K562 (cell line): Measurements from ENCODE around the gene OVOL3.

Experiments used
- CTCF ChIP-seq, 3 experiments: IDR thresholded peaks in 2 of 3; conservative IDR thresholded peaks in 1 of 3; 2 replicates each; pipeline ENCODE4 v1.5.1; 2011 to 2012; ENCODE audit warnings: low read length in 3 of 3, mild to moderate bottlenecking in 3 of 3, control low read depth in 2 of 3, improper control_type of control experiment in 1 of 3, inconsistent platforms in 1 of 3, low read depth in 1 of 3, mixed read lengths in 1 of 3, moderate library complexity in 1 of 3; ENCODE audit not compliant: insufficient read depth in 2 of 3
- E2F5 ChIP-seq: sonication (generic); formaldehyde crosslinking; IDR thresholded peaks from 2 replicates; pipeline ENCODE4 v1.8.0; 2022; ENCODE audit warnings: mild to moderate bottlenecking, missing genetic modification reagents
- USF1 ChIP-seq: sonication (generic); formaldehyde crosslinking; IDR thresholded peaks from 2 replicates; pipeline ENCODE4 v1.9.0; 2022; ENCODE audit warnings: mild to moderate bottlenecking, missing genetic modification reagents
- ZNF12 ChIP-seq: sonication (generic); formaldehyde crosslinking; IDR thresholded peaks from 2 replicates; pipeline ENCODE4 v1.4.0; 2020; ENCODE audit warnings: mild to moderate bottlenecking, missing genetic modification reagents

GRCh38 chr19:36086326-36086725 lies 24.6 kb upstream of the OVOL3 start:
- no peak for TF ChIP-seq CTCF (IDR thresholded peaks at IDR 0.05 in 2 of 3, conservative IDR thresholded peaks at IDR 0.05 in 1 of 3; ENCODE audit: insufficient read depth in 2 of 3, low read depth in 1 of 3, low read length in 3 of 3)
- TF ChIP-seq ZNF12 (CRISPR knock-in tag), result no peak
- TF ChIP-seq USF1 (CRISPR knock-in tag), result no peak
- TF ChIP-seq E2F5, result no peak
